KG1 (cell line): ENCODE results near the gene ATG9B.

ENCODE experiments used
- DNase-seq: peaks from one replicate; lab custom pipeline; 2025; lab: John Stamatoyannopoulos, UW

Gene ATG9B

GRCh38 chr7:150978126-150978789, 46.0 kb downstream of the ATG9B start, which contains the start of gene KCNH2:
Gene KCNH2, minus strand, starts transcription at chr7:150978321. Its CDS starts 408 bp downstream, at chr7:150977913.
- DNase-seq: no peak

- no peak for DNase-seq
These were observed 46.7 kb downstream of the ATG9B start for GRCh38 chr7:150977382-150978125.

- no peak for DNase-seq
These were observed 47.5 kb downstream of the ATG9B start for GRCh38 chr7:150976529-150977381.

GRCh38 chr7:150975536-150976319, 48.6 kb downstream of the ATG9B start:
- DNase-seq: no peak

GRCh38 chr7:150974468-150975391, 49.6 kb downstream of the ATG9B start:
- no peak for DNase-seq

GRCh38 chr7:150973571-150974451, 50.5 kb downstream of the ATG9B start:
- no peak for DNase-seq

- no peak for DNase-seq
These were observed 51.6 kb downstream of the ATG9B start for GRCh38 chr7:150972741-150973140.

- no peak for DNase-seq
These were observed 52.2 kb downstream of the ATG9B start for GRCh38 chr7:150972023-150972468.

GRCh38 chr7:150971242-150972022, 52.9 kb downstream of the ATG9B start:
- no peak for DNase-seq

GRCh38 chr7:150970424-150970823, 53.9 kb downstream of the ATG9B start:
- no peak for DNase-seq

GRCh38 chr7:150969475-150969874, 54.8 kb downstream of the ATG9B start:
- no peak for DNase-seq

GRCh38 chr7:150968734-150969372, 55.4 kb downstream of the ATG9B start:
- DNase-seq: no peak

- DNase-seq: no peak
These were observed 56.1 kb downstream of the ATG9B start for GRCh38 chr7:150968056-150968733.

GRCh38 chr7:150967349-150967748, 56.9 kb downstream of the ATG9B start:
- no peak for DNase-seq

GRCh38 chr7:150966002-150966401, 58.3 kb downstream of the ATG9B start:
- no peak for DNase-seq

GRCh38 chr7:150965273-150965830, 58.9 kb downstream of the ATG9B start:
- DNase-seq: no peak
